GM12878 (cell line): ENCODE results near the gene DHRS1. TPM values are rescaled to one million over a fixed set of nuclear protein-coding genes. Genes with fewer than 3 reads are reported as not detected.

Experiments used
- ATAC-seq: fragments of 200-7000 bp; cut with Tn5 transposase; 3 replicates; pipeline ENCODE4 v1.9.1; 2020; ENCODE audit warnings: mild to moderate bottlenecking, moderate library complexity
- BruUV-seq: library from RNA; stranded (reverse); fragments of 400-500 nt; replicated peaks from 2 replicates; lab custom pipeline; 2021; lab: Mats Ljungman, UMichigan
- CTCF ChIA-PET: fragments of 300-600 bp; sonication (Branson Sonifier 250); formaldehyde crosslinking; extraction: SDS; loops from one replicate; lab custom pipeline; 2021; ENCODE audit warnings: inconsistent platforms; lab: Yijun Ruan, JAX
- POLR2A ChIA-PET: fragments of 350-600 bp; formaldehyde crosslinking; extraction: SDS; loops from one replicate; lab custom pipeline; 2021; ENCODE audit warnings: inconsistent platforms; lab: Charles Lee
- RAD21 ChIA-PET: fragments of 300-600 bp; sonication (Branson Sonifier 250); formaldehyde crosslinking; loops from one replicate; lab custom pipeline; 2023; ENCODE audit warnings: antibody characterized with exemption; ENCODE audit not compliant: unreplicated experiment; lab: Charles Lee
- SMC1A ChIA-PET: fragments of 300-600 bp; sonication (Branson Sonifier 250); formaldehyde crosslinking; loops from one replicate; lab custom pipeline; 2023; ENCODE audit not compliant: unreplicated experiment, uncharacterized antibody; lab: Charles Lee
- DNase-seq: peaks from one replicate; pipeline ENCODE4 v3.0.0-alpha.2; 2011; ENCODE audit warnings: low read depth, low spot score
- FAIRE-seq: peaks from 3 replicates; lab custom pipeline; 2011; peaks lifted over from hg19 to GRCh38; lab: Jason Lieb, UNC
- H2AFZ ChIP-seq: 2 replicates; pipeline ENCODE4 v1.6.0; 2011; ENCODE audit warnings: low read depth, low read length, control low read depth; ENCODE audit not compliant: control insufficient read depth
- H3K27ac ChIP-seq: 2 replicates; pipeline ENCODE4 v1.5.1; 2011; ENCODE audit warnings: control low read depth; ENCODE audit not compliant: control insufficient read depth, insufficient read depth
- H3K27me3 ChIP-seq, 2 experiments: replicated peaks in 1 of 2; 2 replicates each; pipeline versions ENCODE4 v1.6.0 to v1.6.1; 2011; ENCODE audit warnings: low read length in 1 of 2; ENCODE audit not compliant: control insufficient read depth in 2 of 2, insufficient read depth in 2 of 2
- H3K36me3 ChIP-seq, 2 experiments: 2 replicates each; pipeline ENCODE4 v1.5.1; 2011; ENCODE audit warnings: low read length in 1 of 2; ENCODE audit not compliant: control insufficient read depth in 2 of 2, insufficient read depth in 2 of 2
- H3K4me1 ChIP-seq: 2 replicates; pipeline ENCODE4 v1.6.1; 2011; ENCODE audit warnings: mild to moderate bottlenecking, low read length, moderate library complexity, mixed read lengths; ENCODE audit not compliant: control insufficient read depth, insufficient read depth
- H3K4me2 ChIP-seq: 2 replicates; pipeline ENCODE4 v1.6.0; 2011; ENCODE audit warnings: control low read depth; ENCODE audit not compliant: control insufficient read depth, insufficient read depth
- H3K4me3 ChIP-seq: fragments of 200-600 bp; sonication (generic); 2 replicates; pipeline ENCODE4 v1.5.1; 2016
- H3K79me2 ChIP-seq: 2 replicates; pipeline ENCODE4 v1.6.0; 2011; ENCODE audit warnings: low read length; ENCODE audit not compliant: control insufficient read depth, insufficient read depth
- H3K9ac ChIP-seq: 2 replicates; pipeline ENCODE4 v1.8.0; 2011; ENCODE audit warnings: low read length, control low read depth, mixed read lengths; ENCODE audit not compliant: control insufficient read depth, insufficient read depth
- H3K9me3 ChIP-seq: replicated peaks from 3 replicates; pipeline ENCODE4 v1.5.1; 2011; ENCODE audit warnings: mild to moderate bottlenecking, low read length; ENCODE audit not compliant: control insufficient read depth, insufficient read depth
- H4K20me1 ChIP-seq: 2 replicates; pipeline ENCODE4 v1.6.0; 2011; ENCODE audit not compliant: control insufficient read depth, insufficient read depth
- CBFB ChIP-seq: IDR thresholded peaks from 2 replicates; pipeline ENCODE4 v1.6.1; 2016; ENCODE audit warnings: antibody characterized with exemption, low read depth
- ETV6 ChIP-seq, 2 experiments: fragments of 450-650 bp in 1 of 2; IDR thresholded peaks in 1 of 2; conservative IDR thresholded peaks in 1 of 2; 2 replicates each; pipeline ENCODE4 v1.6.1; 2014; ENCODE audit warnings: antibody characterized with exemption in 1 of 2, borderline replicate concordance in 1 of 2, low read depth in 1 of 2, mild to moderate bottlenecking in 1 of 2, moderate library complexity in 1 of 2
- HCFC1 ChIP-seq: fragments of 150-350 bp; IDR thresholded peaks from 2 replicates; pipeline ENCODE4 v1.6.1; 2014; ENCODE audit warnings: low read length
- IKZF1 ChIP-seq: fragments of 450-650 bp; conservative IDR thresholded peaks from 2 replicates; pipeline ENCODE4 v1.6.1; 2017; ENCODE audit warnings: antibody characterized with exemption, mild to moderate bottlenecking
- IKZF2 ChIP-seq, 2 experiments: fragments of 450-650 bp; IDR thresholded peaks; 2 replicates each; pipeline ENCODE4 v1.6.1; 2017; ENCODE audit warnings: mild to moderate bottlenecking in 2 of 2, moderate library complexity in 2 of 2
- MTA3 ChIP-seq: IDR thresholded peaks from 2 replicates; pipeline ENCODE4 v1.6.1; 2012; ENCODE audit warnings: low read length, inconsistent platforms, borderline replicate concordance
- MYB ChIP-seq: fragments of 150-350 bp; IDR thresholded peaks from 2 replicates; pipeline ENCODE4 v1.6.1; 2014; ENCODE audit warnings: mild to moderate bottlenecking, low read depth, low read length, borderline replicate concordance
- NRF1 ChIP-seq: conservative IDR thresholded peaks from 2 replicates; pipeline ENCODE4 v1.6.1; 2011; ENCODE audit warnings: mild to moderate bottlenecking, low read depth, low read length, improper control_type of control experiment
- POU2F2 ChIP-seq: IDR thresholded peaks from 3 replicates; pipeline ENCODE4 v1.6.1; 2011; ENCODE audit warnings: low read depth, mild to moderate bottlenecking, low read length, borderline replicate concordance
- RCOR1 ChIP-seq: conservative IDR thresholded peaks from 2 replicates; pipeline ENCODE4 v1.6.1; 2012; ENCODE audit warnings: low read depth, low read length, improper control_type of control experiment
- RUNX3 ChIP-seq: IDR thresholded peaks from 2 replicates; pipeline ENCODE4 v1.6.1; 2012; ENCODE audit warnings: low read length, inconsistent platforms
- ZNF217 ChIP-seq: fragments of 450-650 bp; IDR thresholded peaks from 2 replicates; pipeline ENCODE4 v1.6.1; 2017; ENCODE audit warnings: antibody characterized with exemption, mild to moderate bottlenecking
- ZNF274 ChIP-seq: IDR thresholded peaks from one replicate; pipeline ENCODE4 v1.8.0; 2011; ENCODE audit not compliant: insufficient read length, insufficient read depth
- WGBS: methylation state at CpG from one replicate; pipeline ENCODE4 v1.1.6; 2016; ENCODE audit warnings: low lambda C conversion rate; ENCODE audit not compliant: insufficient replicate concordance, insufficient coverage; ENCODE audit errors: missing lambda C conversion rate; 5-methylcytosine and 5-hydroxymethylcytosine counted together
- in situ Hi-C: fragments of 300-500 bp; cut with MboI; formaldehyde crosslinking; loops from 9 replicates; pipeline ENCODE4 v1.14.3; 2018; ENCODE audit warnings: mixed read lengths
- intact Hi-C: fragments of 100-400 bp; cut with micrococcal nuclease; formaldehyde crosslinking; loops from one replicate; pipeline ENCODE4 v1.14.2; 2022; ENCODE audit not compliant: unreplicated experiment
- polyA plus RNA-seq, 11 experiments: library from polyadenylated mRNA; depleted of rRNA in 4 of 11; unstranded in 6 of 11; stranded (reverse) in 5 of 11; fragments of >200 nt; fragmentation: Nextera tagmentation in 4 of 11; fragmentation: Illumina TruSeq in 1 of 11; extraction: Ambion mirVana in 4 of 11; extraction: Trizol in 1 of 11; gene quantifications; 1 replicate in 1 of 11; 2 replicates in 10 of 11; pipeline versions ENCODE4 v1.2.1 to v1.2.3, GENCODE V29; 2011 to 2016; ENCODE audit warnings: inconsistent platforms in 2 of 11, missing spikeins in 2 of 11, low read depth in 1 of 11
- total RNA-seq, 4 experiments: library from RNA; depleted of rRNA in 3 of 4; stranded (reverse); fragments of >200 nt in 3 of 4; fragmentation: Illumina TruSeq in 1 of 4; extraction: Trizol in 1 of 4; gene quantifications; 2 replicates each; pipeline versions ENCODE4 v1.2.1 to v1.2.3, GENCODE V29; 2013 to 2021
- TF ChIP-seq, protein P1 (sequence below): IDR thresholded peaks from 2 replicates; pipeline ENCODE4 v1.6.1; 2011; ENCODE audit warnings: mild to moderate bottlenecking, low read depth, low read length, moderate library complexity; ENCODE audit not compliant: insufficient replicate concordance
- TF ChIP-seq, protein P2 (sequence below): fragments of 450-650 bp; IDR thresholded peaks from 2 replicates; pipeline ENCODE4 v1.6.1; 2017; ENCODE audit warnings: mild to moderate bottlenecking
- TF ChIP-seq, protein P3 (sequence below): fragments of 450-650 bp; IDR thresholded peaks from 2 replicates; pipeline ENCODE4 v1.6.1; 2016; ENCODE audit warnings: mild to moderate bottlenecking
- TF ChIP-seq, protein P4 (sequence below): IDR thresholded peaks from 2 replicates; pipeline ENCODE4 v1.6.1; 2012; ENCODE audit warnings: low read length, inconsistent platforms

The DHRS1 gene
- total and polyA plus RNA-seq, 10 of the 15 experiments (the other 5 are each of a cell fraction or from before 2014, with no cell fraction given): 12.1 to 45.0 (median 25.7) TPM

DNA sequence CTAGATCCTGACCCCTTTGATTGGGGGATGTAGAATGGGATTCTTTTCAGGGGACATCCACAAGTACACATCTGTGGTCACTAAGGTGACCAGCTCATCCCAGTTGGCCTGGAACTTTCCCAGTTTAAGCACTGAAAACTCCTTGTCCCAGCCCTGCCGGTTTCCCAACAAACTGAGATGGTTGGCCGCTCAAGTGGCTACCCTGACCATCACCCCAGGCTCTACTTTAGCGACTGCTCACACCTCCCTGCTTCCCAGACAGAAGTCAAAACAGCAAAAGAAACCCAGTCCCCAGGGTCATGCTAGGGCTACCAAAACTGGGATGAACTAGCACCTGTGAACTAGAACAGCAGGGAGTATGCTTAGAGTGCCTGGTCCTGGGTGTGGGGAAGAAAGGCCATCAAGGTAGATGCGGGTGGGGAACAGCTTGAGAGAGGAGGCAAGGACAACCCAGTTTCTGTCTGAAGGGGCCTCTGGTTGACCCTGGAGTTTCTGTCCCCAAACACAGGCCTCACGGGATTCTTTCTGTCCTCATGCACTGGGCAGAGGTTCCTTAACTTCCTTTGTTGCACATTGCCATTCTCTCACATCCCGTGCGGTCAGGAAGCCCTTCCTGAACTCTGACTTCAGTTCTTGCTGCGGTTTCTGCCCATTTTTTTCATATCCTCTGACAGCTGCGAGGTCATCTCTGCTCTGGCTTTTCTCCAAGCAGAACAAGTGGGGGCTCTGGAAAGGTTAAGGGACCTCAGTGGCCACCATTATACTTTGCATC, 13.3 kb upstream of the DHRS1 start:
- RAD21 ChIA-PET: interaction anchor here (1.1 kb wide), 1 partner anchor 71 kb away, joined by 4 read pairs; the partner anchor contains the start of gene TINF2
- intact Hi-C loops (no loop called here), in situ Hi-C loops (no loop called here)
- no peak overlapping the region for H3K27ac ChIP-seq
- SMC1A ChIA-PET: interaction anchor here (2.4 kb wide), 1 partner anchor 118 kb away, joined by 5 read pairs; no protein-coding TSS in a partner anchor
- H3K4me1 ChIP-seq: peaks cover 32% of the 10 kb centered on the region
- H3K79me2 ChIP-seq: no peaks in the 10 kb centered on the region
- H3K27me3 ChIP-seq: no peaks in the 10 kb centered on the region
- POLR2A ChIA-PET: interaction anchor here (0.6 to 1.9 kb wide), 2 partner anchors 14 to 66 kb away, joined by 4 to 9 read pairs; no protein-coding TSS in a partner anchor
- FAIRE-seq (peak; percentile 80), DNase-seq (no peak), ATAC-seq (no peak)
- H3K4me3 ChIP-seq: 0 out of 2 replicates have a peak overlapping the region, but pooled peaks have one; percentile 6
- H3K36me3 ChIP-seq: no peaks in the 10 kb centered on the region; a peak in 2 of 4 replicates
- 56% methylated on average over 9 of the region's 9 CpGs for WGBS
- peak overlapping the region; percentile 11; the same call in 1 of the 2 replicates for H3K4me2 ChIP-seq
- CTCF ChIA-PET: interaction anchor here (0.6 to 7.9 kb wide), 12 partner anchors 15 to 302 kb away, joined by 3 to 149 read pairs (median 5); partner anchors contain the start of genes DHRS1, IRF9, KHNYN and NOP9
- H4K20me1 ChIP-seq: no peaks in the 10 kb centered on the region; the same call in 1 of the 2 replicates
- H2AFZ ChIP-seq: no peak overlapping the region
- no TSS peak for BruUV-seq
- no peaks in the 10 kb centered on the region for H3K9me3 ChIP-seq
- H3K9ac ChIP-seq: no peak overlapping the region
- TF ChIP-seq NRF1 (no peak), MYB (no peak), MTA3 (peak; percentile 54; the same call in 1 of the 2 replicates), IKZF2 (IDR thresholded peaks at IDR 0.05) (peak in 1 of 2 experiments; percentile 48; a peak in 1 of 4 replicates), RCOR1 (no peak), IKZF1 (peak; percentile 32; the same call in 1 of the 2 replicates), POU2F2 (0 out of 3 replicates have a peak, but pooled peaks have one; percentile 19), ZNF217 (no peak), RUNX3 (peak; percentile 88), ETV6 (conservative IDR thresholded peaks at IDR 0.05 in 1 of 2, IDR thresholded peaks at IDR 0.05 in 1 of 2; ENCODE audit: borderline replicate concordance in 1 of 2, low read depth in 1 of 2) (0 out of 4 replicates have a peak, but pooled peaks of 1 of the 2 experiments have one; percentile 14), CBFB (0 out of 2 replicates have a peak, but pooled peaks have one; percentile 50), HCFC1 (no peak), ZNF274 (no peak)
- TF ChIP-seq, protein P1, sequence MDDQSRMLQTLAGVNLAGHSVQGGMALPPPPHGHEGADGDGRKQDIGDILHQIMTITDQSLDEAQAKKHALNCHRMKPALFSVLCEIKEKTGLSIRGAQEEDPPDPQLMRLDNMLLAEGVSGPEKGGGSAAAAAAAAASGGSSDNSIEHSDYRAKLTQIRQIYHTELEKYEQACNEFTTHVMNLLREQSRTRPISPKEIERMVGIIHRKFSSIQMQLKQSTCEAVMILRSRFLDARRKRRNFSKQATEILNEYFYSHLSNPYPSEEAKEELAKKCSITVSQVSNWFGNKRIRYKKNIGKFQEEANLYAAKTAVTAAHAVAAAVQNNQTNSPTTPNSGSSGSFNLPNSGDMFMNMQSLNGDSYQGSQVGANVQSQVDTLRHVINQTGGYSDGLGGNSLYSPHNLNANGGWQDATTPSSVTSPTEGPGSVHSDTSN: no peak
- TF ChIP-seq, protein P2, sequence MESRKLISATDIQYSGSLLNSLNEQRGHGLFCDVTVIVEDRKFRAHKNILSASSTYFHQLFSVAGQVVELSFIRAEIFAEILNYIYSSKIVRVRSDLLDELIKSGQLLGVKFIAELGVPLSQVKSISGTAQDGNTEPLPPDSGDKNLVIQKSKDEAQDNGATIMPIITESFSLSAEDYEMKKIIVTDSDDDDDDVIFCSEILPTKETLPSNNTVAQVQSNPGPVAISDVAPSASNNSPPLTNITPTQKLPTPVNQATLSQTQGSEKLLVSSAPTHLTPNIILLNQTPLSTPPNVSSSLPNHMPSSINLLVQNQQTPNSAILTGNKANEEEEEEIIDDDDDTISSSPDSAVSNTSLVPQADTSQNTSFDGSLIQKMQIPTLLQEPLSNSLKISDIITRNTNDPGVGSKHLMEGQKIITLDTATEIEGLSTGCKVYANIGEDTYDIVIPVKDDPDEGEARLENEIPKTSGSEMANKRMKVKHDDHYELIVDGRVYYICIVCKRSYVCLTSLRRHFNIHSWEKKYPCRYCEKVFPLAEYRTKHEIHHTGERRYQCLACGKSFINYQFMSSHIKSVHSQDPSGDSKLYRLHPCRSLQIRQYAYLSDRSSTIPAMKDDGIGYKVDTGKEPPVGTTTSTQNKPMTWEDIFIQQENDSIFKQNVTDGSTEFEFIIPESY: no peak
- TF ChIP-seq, protein P3, sequence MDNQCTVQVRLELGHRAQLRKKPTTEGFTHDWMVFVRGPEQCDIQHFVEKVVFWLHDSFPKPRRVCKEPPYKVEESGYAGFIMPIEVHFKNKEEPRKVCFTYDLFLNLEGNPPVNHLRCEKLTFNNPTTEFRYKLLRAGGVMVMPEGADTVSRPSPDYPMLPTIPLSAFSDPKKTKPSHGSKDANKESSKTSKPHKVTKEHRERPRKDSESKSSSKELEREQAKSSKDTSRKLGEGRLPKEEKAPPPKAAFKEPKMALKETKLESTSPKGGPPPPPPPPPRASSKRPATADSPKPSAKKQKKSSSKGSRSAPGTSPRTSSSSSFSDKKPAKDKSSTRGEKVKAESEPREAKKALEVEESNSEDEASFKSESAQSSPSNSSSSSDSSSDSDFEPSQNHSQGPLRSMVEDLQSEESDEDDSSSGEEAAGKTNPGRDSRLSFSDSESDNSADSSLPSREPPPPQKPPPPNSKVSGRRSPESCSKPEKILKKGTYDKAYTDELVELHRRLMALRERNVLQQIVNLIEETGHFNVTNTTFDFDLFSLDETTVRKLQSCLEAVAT: no peak
- TF ChIP-seq, protein P4, sequence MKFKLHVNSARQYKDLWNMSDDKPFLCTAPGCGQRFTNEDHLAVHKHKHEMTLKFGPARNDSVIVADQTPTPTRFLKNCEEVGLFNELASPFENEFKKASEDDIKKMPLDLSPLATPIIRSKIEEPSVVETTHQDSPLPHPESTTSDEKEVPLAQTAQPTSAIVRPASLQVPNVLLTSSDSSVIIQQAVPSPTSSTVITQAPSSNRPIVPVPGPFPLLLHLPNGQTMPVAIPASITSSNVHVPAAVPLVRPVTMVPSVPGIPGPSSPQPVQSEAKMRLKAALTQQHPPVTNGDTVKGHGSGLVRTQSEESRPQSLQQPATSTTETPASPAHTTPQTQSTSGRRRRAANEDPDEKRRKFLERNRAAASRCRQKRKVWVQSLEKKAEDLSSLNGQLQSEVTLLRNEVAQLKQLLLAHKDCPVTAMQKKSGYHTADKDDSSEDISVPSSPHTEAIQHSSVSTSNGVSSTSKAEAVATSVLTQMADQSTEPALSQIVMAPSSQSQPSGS: no peak
